Measurements from ENCODE around the gene HOXB9.

The HOXB9 gene

GRCh38 chr17:48647963-48648245 is 21.7 kb upstream of the HOXB9 start:
- H3K4me2 ChIP-seq (ENCODE audit: insufficient read depth, low read length): no peak overlapping the region
- peaks cover 9% of the 10 kb centered on the region for H3K27me3 ChIP-seq (ENCODE audit: insufficient read depth, low read length, poor library complexity)
- no peaks in the 10 kb centered on the region for H3K36me3 ChIP-seq (ENCODE audit: insufficient read depth, low read length)
- ATAC-seq (ENCODE audit: insufficient read depth, low read depth) (no peak), DNase-seq (no peak)
- H3K4me3 ChIP-seq (ENCODE audit: low read depth in 1 of 2, low read length in 2 of 2): no peak overlapping the region
- TF ChIP-seq CTCF (IDR thresholded peaks at IDR 0.05; ENCODE audit: borderline replicate concordance, extremely low read depth, low read length, poor library complexity, severe bottlenecking) (no peak), EZH2 (IDR thresholded peaks at IDR 0.05; ENCODE audit: borderline replicate concordance, low read depth, low read length, severe bottlenecking) (no peak)
- no peaks in the 10 kb centered on the region for H3K9me3 ChIP-seq (ENCODE audit: insufficient read depth, low read length, severe bottlenecking)
- no peaks in the 10 kb centered on the region for H3K4me1 ChIP-seq (ENCODE audit: insufficient read depth, low read length)
- H3K79me2 ChIP-seq (ENCODE audit: insufficient read depth, low read length): no peaks in the 10 kb centered on the region
- H3K27ac ChIP-seq (ENCODE audit: low read length): no peak overlapping the region
- no peaks in the 10 kb centered on the region for H4K20me1 ChIP-seq (ENCODE audit: insufficient read depth, low read length)
- H3K9ac ChIP-seq (ENCODE audit: low read depth, low read length): no peak overlapping the region
- no peak overlapping the region for H2AFZ ChIP-seq (ENCODE audit: low read depth, low read length)

GRCh38 chr17:48647103-48647962 is 21.2 kb upstream of the HOXB9 start:
- H4K20me1 ChIP-seq (ENCODE audit: insufficient read depth, low read length): no peaks in the 10 kb centered on the region
- no peak overlapping the region for H3K9ac ChIP-seq (ENCODE audit: low read depth, low read length)
- no peaks in the 10 kb centered on the region for H3K4me1 ChIP-seq (ENCODE audit: insufficient read depth, low read length)
- no peak overlapping the region for H2AFZ ChIP-seq (ENCODE audit: low read depth, low read length)
- H3K9me3 ChIP-seq (ENCODE audit: insufficient read depth, low read length, severe bottlenecking): no peaks in the 10 kb centered on the region
- H3K36me3 ChIP-seq (ENCODE audit: insufficient read depth, low read length): no peaks in the 10 kb centered on the region
- TF ChIP-seq CTCF (IDR thresholded peaks at IDR 0.05; ENCODE audit: borderline replicate concordance, extremely low read depth, low read length, poor library complexity, severe bottlenecking) (no peak), EZH2 (IDR thresholded peaks at IDR 0.05; ENCODE audit: borderline replicate concordance, low read depth, low read length, severe bottlenecking) (no peak)
- no peak for DNase-seq
- H3K27me3 ChIP-seq (ENCODE audit: insufficient read depth, low read length, poor library complexity): peaks cover 9% of the 10 kb centered on the region
- H3K27ac ChIP-seq (ENCODE audit: low read length): no peak overlapping the region
- H3K4me2 ChIP-seq (ENCODE audit: insufficient read depth, low read length): no peak overlapping the region
- no peak for ATAC-seq (ENCODE audit: insufficient read depth, low read depth)
- no peaks in the 10 kb centered on the region for H3K79me2 ChIP-seq (ENCODE audit: insufficient read depth, low read length)
- no peak overlapping the region for H3K4me3 ChIP-seq (ENCODE audit: low read depth in 1 of 2, low read length in 2 of 2)

- H2AFZ ChIP-seq (ENCODE audit: low read depth, low read length): no peak overlapping the region
- no peaks in the 10 kb centered on the region for H4K20me1 ChIP-seq (ENCODE audit: insufficient read depth, low read length)
- TF ChIP-seq CTCF (IDR thresholded peaks at IDR 0.05; ENCODE audit: borderline replicate concordance, extremely low read depth, low read length, poor library complexity, severe bottlenecking) (no peak), EZH2 (IDR thresholded peaks at IDR 0.05; ENCODE audit: borderline replicate concordance, low read depth, low read length, severe bottlenecking) (no peak)
- DNase-seq (no peak), ATAC-seq (ENCODE audit: insufficient read depth, low read depth) (no peak)
- H3K27me3 ChIP-seq (ENCODE audit: insufficient read depth, low read length, poor library complexity): peaks cover 9% of the 10 kb centered on the region
- no peaks in the 10 kb centered on the region for H3K36me3 ChIP-seq (ENCODE audit: insufficient read depth, low read length)
- no peak overlapping the region for H3K27ac ChIP-seq (ENCODE audit: low read length)
- no peak overlapping the region for H3K4me3 ChIP-seq (ENCODE audit: low read depth in 1 of 2, low read length in 2 of 2)
- H3K4me1 ChIP-seq (ENCODE audit: insufficient read depth, low read length): no peaks in the 10 kb centered on the region
- H3K79me2 ChIP-seq (ENCODE audit: insufficient read depth, low read length): no peaks in the 10 kb centered on the region
- no peaks in the 10 kb centered on the region for H3K9me3 ChIP-seq (ENCODE audit: insufficient read depth, low read length, severe bottlenecking)
- H3K4me2 ChIP-seq (ENCODE audit: insufficient read depth, low read length): no peak overlapping the region
- H3K9ac ChIP-seq (ENCODE audit: low read depth, low read length): no peak overlapping the region
Observed at GRCh38 chr17:48646183-48647102, 20.3 kb upstream of the HOXB9 start.
